Breast epithelium (tissue), 3 donors: ENCODE measurements around the gene ULK4.

Experiments used
- CTCF ChIP-seq, 3 donors: fragments of 450-650 bp; IDR thresholded peaks; one replicate each; pipeline ENCODE4 v1.5.1; 2016 to 2017; ENCODE audit warnings: antibody characterized with exemption in 3 of 3, mild to moderate bottlenecking in 3 of 3, moderate library complexity in 3 of 3
- POLR2A ChIP-seq: fragments of 450-650 bp; IDR thresholded peaks from one replicate; pipeline ENCODE4 v1.6.1; 2016; ENCODE audit warnings: antibody characterized with exemption, mild to moderate bottlenecking, moderate library complexity
- POLR2AphosphoS5 ChIP-seq, 3 donors: sonication (generic); formaldehyde crosslinking; IDR thresholded peaks; one replicate each; pipeline ENCODE4 v1.6.1; 2017; ENCODE audit warnings: antibody characterized with exemption in 3 of 3

- no peak for TF ChIP-seq CTCF (IDR thresholded peaks at IDR 0.05)
- TF ChIP-seq POLR2AphosphoS5 (IDR thresholded peaks at IDR 0.05): no peak
- no peak for TF ChIP-seq POLR2A
Measured at GRCh38 chr3:41290306-41290705, 671.6 kb downstream of the ULK4 start.
